Vagina (tissue), 2 donors: ENCODE measurements around the gene COPZ1. TPM values are rescaled to one million over a fixed set of nuclear protein-coding genes. Genes with fewer than 3 reads are reported as not detected.

ENCODE experiments used
- DNase-seq, 2 donors: peaks; one replicate each; pipeline ENCODE4 v3.0.0-alpha.2; 2017; ENCODE audit errors: extremely low spot score in 2 of 2
- H3K27ac ChIP-seq: fragments of 200-600 bp; sonication (generic); one replicate; pipeline ENCODE4 v1.5.1; 2019
- H3K27me3 ChIP-seq: fragments of 200-600 bp; sonication (generic); one replicate; pipeline ENCODE4 v1.5.1; 2019
- H3K36me3 ChIP-seq, 2 donors: fragments of 200-600 bp; sonication (generic); one replicate each; pipeline ENCODE4 v1.5.1; 2017 to 2019
- H3K4me1 ChIP-seq: fragments of 200-600 bp; sonication (generic); one replicate; pipeline ENCODE4 v1.5.1; 2019
- H3K4me3 ChIP-seq, 2 donors: fragments of 200-600 bp; sonication (generic); 1 replicate in 1 of 2; 2 replicates in 1 of 2; pipeline ENCODE4 v1.5.1; 2016 to 2019
- H3K9me3 ChIP-seq: fragments of 200-600 bp; sonication (generic); one replicate; pipeline ENCODE4 v1.5.1; 2019
- CTCF ChIP-seq, 3 experiments: fragments of 450-650 bp in 2 of 3; fragments of 200-600 bp in 1 of 3; sonication (generic) in 1 of 3; IDR thresholded peaks; one replicate each; pipeline ENCODE4 v1.5.1; 2017 to 2019; ENCODE audit warnings: antibody characterized with exemption in 3 of 3, mild to moderate bottlenecking in 2 of 3, moderate library complexity in 2 of 3
- POLR2A ChIP-seq, 2 donors: fragments of 450-650 bp; IDR thresholded peaks; one replicate each; pipeline ENCODE4 v1.6.1; 2017; ENCODE audit warnings: antibody characterized with exemption in 2 of 2, mild to moderate bottlenecking in 2 of 2, moderate library complexity in 2 of 2
- POLR2AphosphoS5 ChIP-seq, 2 donors: sonication (generic); formaldehyde crosslinking; IDR thresholded peaks; one replicate each; pipeline ENCODE4 v1.9.0; 2017; ENCODE audit warnings: antibody characterized with exemption in 2 of 2, mild to moderate bottlenecking in 2 of 2, low read depth in 1 of 2; ENCODE audit not compliant: insufficient read depth in 1 of 2
- intact Hi-C: fragments of 100-400 bp; cut with DNase I; formaldehyde crosslinking; loops from one replicate; pipeline ENCODE4 v1.15.1; 2023
- total RNA-seq: library from RNA; depleted of rRNA; stranded (reverse); fragments of >200 nt; gene quantifications from one replicate; pipeline ENCODE4 v1.2.3, GENCODE V29; 2016

Gene COPZ1
- total RNA-seq, 1 donor from 2014 or later = 47.6 TPM

- DNase-seq = no peak
- Histone ChIP-seq H3K4me3 (no peak overlapping the region), H3K27me3 (no peaks in the 10 kb centered on the region), H3K27ac (no peak overlapping the region), H3K9me3 (no peaks in the 10 kb centered on the region), H3K4me1 (no peaks in the 10 kb centered on the region), H3K36me3 (peaks cover 0 to 12% of the 10 kb centered on the region in 2 donors)
- intact Hi-C loops = no loop called here
- TF ChIP-seq POLR2AphosphoS5 (IDR thresholded peaks at IDR 0.05; ENCODE audit: insufficient read depth in 1 of 2, low read depth in 1 of 2) (no peak), CTCF (IDR thresholded peaks at IDR 0.05) (no peak), POLR2A (IDR thresholded peaks at IDR 0.05) (no peak)
Observed at GRCh38 chr12:54292931-54293241, 32.0 kb upstream of the COPZ1 start.

GRCh38 chr12:54294152-54294952 lies 30.6 kb upstream of the COPZ1 start:
- H3K27me3 ChIP-seq = no peaks in the 10 kb centered on the region
- no peaks in the 10 kb centered on the region for H3K36me3 ChIP-seq
- H3K9me3 ChIP-seq = no peaks in the 10 kb centered on the region
- TF ChIP-seq POLR2AphosphoS5 (IDR thresholded peaks at IDR 0.05; ENCODE audit: insufficient read depth in 1 of 2, low read depth in 1 of 2) = no peak
- TF ChIP-seq POLR2A (IDR thresholded peaks at IDR 0.05) = no peak
- TF ChIP-seq CTCF (IDR thresholded peaks at IDR 0.05) = peak in 2 of 3 experiments; percentile 34 to 57
- intact Hi-C loops = no loop called here
- H3K4me1 ChIP-seq = no peaks in the 10 kb centered on the region
- H3K27ac ChIP-seq = no peak overlapping the region
- no peak for DNase-seq
- no peak overlapping the region for H3K4me3 ChIP-seq

GRCh38 chr12:54294953-54295566 lies 29.9 kb upstream of the COPZ1 start:
- no peak for TF ChIP-seq POLR2AphosphoS5 (IDR thresholded peaks at IDR 0.05; ENCODE audit: insufficient read depth in 1 of 2, low read depth in 1 of 2)
- DNase-seq = no peak
- no peaks in the 10 kb centered on the region for H3K36me3 ChIP-seq
- H3K27ac ChIP-seq = no peak overlapping the region
- no peaks in the 10 kb centered on the region for H3K27me3 ChIP-seq
- H3K9me3 ChIP-seq = no peaks in the 10 kb centered on the region
- no peak overlapping the region for H3K4me3 ChIP-seq
- no peaks in the 10 kb centered on the region for H3K4me1 ChIP-seq
- intact Hi-C loops = no loop called here

- H3K9me3 ChIP-seq = no peaks in the 10 kb centered on the region
- no peaks in the 10 kb centered on the region for H3K36me3 ChIP-seq
- intact Hi-C loops = no loop called here
- H3K4me1 ChIP-seq = peaks cover 12% of the 10 kb centered on the region
- no peaks in the 10 kb centered on the region for H3K27me3 ChIP-seq
- no peak overlapping the region for H3K27ac ChIP-seq
- H3K4me3 ChIP-seq = no peak overlapping the region
- TF ChIP-seq POLR2A (IDR thresholded peaks at IDR 0.05) (no peak), CTCF (IDR thresholded peaks at IDR 0.05) (no peak), POLR2AphosphoS5 (IDR thresholded peaks at IDR 0.05; ENCODE audit: insufficient read depth in 1 of 2, low read depth in 1 of 2) (no peak)
- DNase-seq = no peak
Observed at GRCh38 chr12:54296393-54297099, 28.4 kb upstream of the COPZ1 start.

GRCh38 chr12:54298904-54299303 lies 26.0 kb upstream of the COPZ1 start:
- Histone ChIP-seq H3K4me1 (peaks cover 12% of the 10 kb centered on the region), H3K36me3 (no peaks in the 10 kb centered on the region), H3K27ac (no peak overlapping the region), H3K9me3 (no peaks in the 10 kb centered on the region), H3K27me3 (no peaks in the 10 kb centered on the region), H3K4me3 (no peak overlapping the region)
- intact Hi-C loops = no loop called here
- DNase-seq = no peak
- TF ChIP-seq POLR2AphosphoS5 (IDR thresholded peaks at IDR 0.05; ENCODE audit: insufficient read depth in 1 of 2, low read depth in 1 of 2) = no peak
- TF ChIP-seq CTCF (IDR thresholded peaks at IDR 0.05) = no peak
- TF ChIP-seq POLR2A (IDR thresholded peaks at IDR 0.05) = no peak
